ENCODE measurements around the gene TNIP2.

The TNIP2 gene

GRCh38 chr4:2762048-2762447 is 5.9 kb upstream of the TNIP2 start:
- no peaks in the 10 kb centered on the region for H3K27me3 ChIP-seq (ENCODE audit: control insufficient read depth, insufficient read depth, low read length)
- H3K27ac ChIP-seq (ENCODE audit: low read length), result no peak overlapping the region
- no peaks in the 10 kb centered on the region for H3K9me3 ChIP-seq (ENCODE audit: control insufficient read depth, low read depth, low read length)
- no peaks in the 10 kb centered on the region for H3K36me3 ChIP-seq (ENCODE audit: control insufficient read depth, low read depth, low read length)
- H3K4me3 ChIP-seq (ENCODE audit: low read length), result no peak overlapping the region
- H3K4me1 ChIP-seq (ENCODE audit: control insufficient read depth, low read depth, low read length), result no peaks in the 10 kb centered on the region
- H3K9ac ChIP-seq (ENCODE audit: low read length), result no peak overlapping the region

GRCh38 chr4:2761035-2761923 is 5.1 kb upstream of the TNIP2 start:
- Histone ChIP-seq H3K27ac (ENCODE audit: low read length) (no peak overlapping the region), H3K27me3 (ENCODE audit: control insufficient read depth, insufficient read depth, low read length) (no peaks in the 10 kb centered on the region), H3K36me3 (ENCODE audit: control insufficient read depth, low read depth, low read length) (no peaks in the 10 kb centered on the region), H3K9ac (ENCODE audit: low read length) (no peak overlapping the region), H3K9me3 (ENCODE audit: control insufficient read depth, low read depth, low read length) (no peaks in the 10 kb centered on the region), H3K4me1 (ENCODE audit: control insufficient read depth, low read depth, low read length) (no peaks in the 10 kb centered on the region), H3K4me3 (ENCODE audit: low read length) (no peak overlapping the region)

DNA sequence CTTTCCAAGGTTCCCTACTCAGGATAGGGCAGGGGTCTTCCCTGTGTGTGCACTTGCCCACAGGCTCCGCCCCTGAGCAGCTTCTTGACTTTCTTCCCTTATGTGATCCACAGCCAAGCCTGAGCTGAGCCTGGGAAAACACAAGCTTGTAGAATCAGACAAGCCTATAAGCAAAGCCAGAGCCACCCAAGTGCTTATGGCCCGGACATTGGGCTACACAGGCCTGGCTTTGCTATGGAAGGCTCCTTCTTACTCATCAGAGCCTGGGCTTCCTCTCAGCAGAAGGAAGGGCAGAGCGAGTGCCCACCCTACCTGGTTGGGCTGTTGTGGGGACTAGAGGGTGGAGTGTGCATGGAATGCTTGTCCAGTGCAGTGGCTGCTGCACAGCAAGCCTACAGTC is 1.3 kb upstream of the TNIP2 start:
- Histone ChIP-seq H3K4me3 (ENCODE audit: low read length) (no peak overlapping the region), H3K4me1 (ENCODE audit: control insufficient read depth, low read depth, low read length) (no peaks in the 10 kb centered on the region), H3K9me3 (ENCODE audit: control insufficient read depth, low read depth, low read length) (no peaks in the 10 kb centered on the region), H3K27ac (ENCODE audit: low read length) (no peak overlapping the region), H3K9ac (ENCODE audit: low read length) (no peak overlapping the region), H3K27me3 (ENCODE audit: control insufficient read depth, insufficient read depth, low read length) (no peaks in the 10 kb centered on the region), H3K36me3 (ENCODE audit: control insufficient read depth, low read depth, low read length) (peaks cover 3% of the 10 kb centered on the region)

GRCh38 chr4:2756691-2757350 is 685 bp upstream of the TNIP2 start:
- Histone ChIP-seq H3K9me3 (ENCODE audit: control insufficient read depth, low read depth, low read length) (no peaks in the 10 kb centered on the region), H3K36me3 (ENCODE audit: control insufficient read depth, low read depth, low read length) (peaks cover 4% of the 10 kb centered on the region), H3K9ac (ENCODE audit: low read length) (no peak overlapping the region), H3K27ac (ENCODE audit: low read length) (no peak overlapping the region), H3K27me3 (ENCODE audit: control insufficient read depth, insufficient read depth, low read length) (no peaks in the 10 kb centered on the region), H3K4me1 (ENCODE audit: control insufficient read depth, low read depth, low read length) (no peaks in the 10 kb centered on the region), H3K4me3 (ENCODE audit: low read length) (peak overlapping the region; percentile 38)

- Histone ChIP-seq H3K27ac (ENCODE audit: low read length) (no peak overlapping the region), H3K4me1 (ENCODE audit: control insufficient read depth, low read depth, low read length) (no peaks in the 10 kb centered on the region), H3K9ac (ENCODE audit: low read length) (peak overlapping the region; percentile 36), H3K4me3 (ENCODE audit: low read length) (peak overlapping the region; percentile 56), H3K36me3 (ENCODE audit: control insufficient read depth, low read depth, low read length) (peaks cover 4% of the 10 kb centered on the region), H3K9me3 (ENCODE audit: control insufficient read depth, low read depth, low read length) (no peaks in the 10 kb centered on the region), H3K27me3 (ENCODE audit: control insufficient read depth, insufficient read depth, low read length) (no peaks in the 10 kb centered on the region)
Observed at GRCh38 chr4:2754848-2755819, 1.0 kb downstream of the TNIP2 start.

- Histone ChIP-seq H3K36me3 (ENCODE audit: control insufficient read depth, low read depth, low read length) (peaks cover 4% of the 10 kb centered on the region), H3K4me3 (ENCODE audit: low read length) (no peak overlapping the region), H3K27me3 (ENCODE audit: control insufficient read depth, insufficient read depth, low read length) (no peaks in the 10 kb centered on the region), H3K9ac (ENCODE audit: low read length) (no peak overlapping the region), H3K4me1 (ENCODE audit: control insufficient read depth, low read depth, low read length) (no peaks in the 10 kb centered on the region), H3K27ac (ENCODE audit: low read length) (no peak overlapping the region), H3K9me3 (ENCODE audit: control insufficient read depth, low read depth, low read length) (no peaks in the 10 kb centered on the region)
Observed at GRCh38 chr4:2753436-2753835, 2.7 kb downstream of the TNIP2 start.

DNA sequence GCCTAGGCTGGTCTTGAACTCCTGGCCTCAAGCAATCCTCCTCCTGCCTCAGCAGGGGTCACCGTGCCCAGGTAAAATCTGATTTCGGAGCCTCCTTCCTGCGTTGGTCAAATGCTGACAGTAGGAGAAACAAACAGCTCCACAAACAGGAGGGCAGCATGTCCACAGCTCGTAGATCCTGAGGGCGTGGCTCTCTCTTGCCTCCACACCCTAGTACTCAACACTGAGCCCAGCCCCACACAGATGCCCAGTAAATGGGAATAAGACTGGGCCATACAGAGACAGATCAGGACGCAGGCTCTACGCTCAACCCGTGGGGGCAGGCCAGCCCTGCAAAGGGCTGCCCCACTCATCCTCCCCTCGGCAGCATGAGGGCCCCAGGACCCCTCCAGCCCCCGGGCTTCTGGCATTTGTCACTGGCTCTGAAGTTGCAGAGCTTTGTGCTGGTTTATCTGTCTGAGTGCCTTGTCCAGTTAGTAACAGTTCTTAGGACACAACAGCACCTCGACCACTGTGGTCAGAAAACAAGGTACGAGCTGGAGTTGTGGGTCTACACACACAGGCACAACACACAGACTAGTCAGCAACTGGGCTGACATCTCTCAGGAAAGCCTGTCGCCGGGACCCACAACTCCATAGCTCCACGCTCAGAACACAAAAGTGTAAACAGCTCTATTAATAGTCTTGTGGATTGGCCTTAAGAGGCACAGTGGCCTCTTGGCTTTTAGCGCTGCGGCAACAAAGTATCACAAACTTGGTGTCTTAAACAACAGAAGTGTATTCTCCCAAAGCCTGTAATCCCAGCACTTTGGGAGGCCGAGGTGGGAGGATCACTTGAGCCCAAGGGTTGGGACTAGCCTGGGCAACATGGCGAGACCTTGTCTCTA is 5.2 kb downstream of the TNIP2 start:
- no peaks in the 10 kb centered on the region for H3K27me3 ChIP-seq (ENCODE audit: control insufficient read depth, insufficient read depth, low read length)
- peaks cover 20% of the 10 kb centered on the region for H3K36me3 ChIP-seq (ENCODE audit: control insufficient read depth, low read depth, low read length)
- H3K4me3 ChIP-seq (ENCODE audit: low read length), result no peak overlapping the region
- no peak overlapping the region for H3K9ac ChIP-seq (ENCODE audit: low read length)
- no peaks in the 10 kb centered on the region for H3K4me1 ChIP-seq (ENCODE audit: control insufficient read depth, low read depth, low read length)
- no peaks in the 10 kb centered on the region for H3K9me3 ChIP-seq (ENCODE audit: control insufficient read depth, low read depth, low read length)
- H3K27ac ChIP-seq (ENCODE audit: low read length), result no peak overlapping the region

DNA sequence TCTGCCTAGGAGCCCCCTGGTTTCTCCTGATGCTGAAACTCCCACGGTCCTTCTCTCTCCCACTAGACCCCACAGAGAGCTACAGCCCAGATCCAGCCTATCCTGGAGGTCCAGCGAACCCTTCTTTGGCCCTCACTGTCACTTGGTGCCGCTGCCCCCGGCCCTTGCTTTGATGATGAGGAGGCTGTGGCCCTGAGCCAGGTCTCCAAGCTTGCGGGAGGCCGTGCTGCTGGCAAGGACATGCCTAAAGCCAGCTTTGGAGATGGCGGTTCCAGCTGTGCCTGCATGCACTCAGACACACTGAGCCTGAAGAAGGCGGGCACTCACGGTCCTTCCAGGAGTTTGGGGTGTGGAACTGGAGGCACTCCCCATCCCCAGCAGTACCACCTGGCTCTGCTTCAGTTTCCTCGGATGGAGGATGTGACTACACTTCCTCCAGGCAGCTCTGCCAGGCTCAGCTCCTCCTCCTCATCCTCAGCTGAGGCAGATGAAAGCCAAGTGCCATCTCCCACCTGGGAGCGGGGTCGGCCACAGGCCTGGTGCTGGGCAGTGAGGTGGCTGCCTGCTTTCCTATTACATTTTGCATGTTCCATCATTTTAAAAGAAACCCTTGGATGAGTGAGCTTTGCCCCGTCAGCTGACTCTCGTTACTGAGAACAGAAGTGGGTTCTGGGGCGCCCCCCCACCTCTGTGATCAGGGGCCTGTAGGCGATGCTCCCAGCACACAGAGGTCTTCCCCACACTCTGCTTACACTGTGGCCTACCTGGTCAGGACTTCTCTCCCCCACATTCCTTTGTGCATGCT is 9.0 kb downstream of the TNIP2 start:
- H3K27me3 ChIP-seq (ENCODE audit: control insufficient read depth, insufficient read depth, low read length), result no peaks in the 10 kb centered on the region
- no peak overlapping the region for H3K27ac ChIP-seq (ENCODE audit: low read length)
- H3K36me3 ChIP-seq (ENCODE audit: control insufficient read depth, low read depth, low read length), result peaks cover 44% of the 10 kb centered on the region
- no peaks in the 10 kb centered on the region for H3K4me1 ChIP-seq (ENCODE audit: control insufficient read depth, low read depth, low read length)
- H3K9ac ChIP-seq (ENCODE audit: low read length), result no peak overlapping the region
- no peak overlapping the region for H3K4me3 ChIP-seq (ENCODE audit: low read length)
- no peaks in the 10 kb centered on the region for H3K9me3 ChIP-seq (ENCODE audit: control insufficient read depth, low read depth, low read length)

DNA sequence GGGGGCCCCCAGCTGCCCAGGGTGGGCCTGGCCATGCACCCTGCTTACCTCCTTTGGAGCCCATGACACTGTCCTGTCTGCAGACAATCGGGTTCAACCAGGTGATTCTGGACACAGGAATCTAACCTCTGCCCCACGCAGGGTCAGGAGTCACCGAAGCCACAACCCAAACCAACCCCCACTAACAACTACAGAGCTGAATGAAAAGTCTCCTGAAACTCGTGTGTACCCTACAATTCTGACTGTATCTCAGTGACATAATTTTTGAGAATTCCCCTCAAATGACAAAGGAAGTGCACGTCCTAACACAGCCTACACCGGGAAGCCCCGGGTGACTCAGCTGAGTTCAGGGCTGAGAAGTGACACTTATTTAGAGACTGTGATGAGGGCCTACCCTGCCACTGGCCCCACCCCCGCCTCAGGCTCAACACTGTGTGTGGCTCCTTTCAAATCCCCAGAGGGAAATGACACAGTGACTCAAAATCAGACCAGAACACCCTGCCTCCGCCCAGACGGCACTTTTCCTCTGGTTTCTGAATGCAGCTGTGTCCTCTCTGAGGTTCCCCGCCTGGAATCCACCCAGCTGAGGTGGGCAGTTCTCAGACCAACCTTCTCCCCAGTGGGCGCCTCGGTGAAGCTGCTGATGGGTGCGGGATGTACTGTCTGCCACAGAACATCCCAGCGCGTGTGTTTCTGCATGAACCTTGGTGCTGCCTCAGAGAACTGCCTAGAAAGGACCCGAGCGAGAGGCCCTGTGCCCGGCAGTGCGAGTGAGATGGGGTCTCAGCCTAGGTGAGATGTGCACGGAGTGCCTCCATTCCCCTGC is 9.9 kb downstream of the TNIP2 start:
- no peak overlapping the region for H3K9ac ChIP-seq (ENCODE audit: low read length)
- no peaks in the 10 kb centered on the region for H3K9me3 ChIP-seq (ENCODE audit: control insufficient read depth, low read depth, low read length)
- no peaks in the 10 kb centered on the region for H3K4me1 ChIP-seq (ENCODE audit: control insufficient read depth, low read depth, low read length)
- H3K27me3 ChIP-seq (ENCODE audit: control insufficient read depth, insufficient read depth, low read length), result no peaks in the 10 kb centered on the region
- no peak overlapping the region for H3K4me3 ChIP-seq (ENCODE audit: low read length)
- H3K36me3 ChIP-seq (ENCODE audit: control insufficient read depth, low read depth, low read length), result peaks cover 44% of the 10 kb centered on the region
- no peak overlapping the region for H3K27ac ChIP-seq (ENCODE audit: low read length)
